Measurements from ENCODE around the gene DAB2IP.

The DAB2IP gene

DNA sequence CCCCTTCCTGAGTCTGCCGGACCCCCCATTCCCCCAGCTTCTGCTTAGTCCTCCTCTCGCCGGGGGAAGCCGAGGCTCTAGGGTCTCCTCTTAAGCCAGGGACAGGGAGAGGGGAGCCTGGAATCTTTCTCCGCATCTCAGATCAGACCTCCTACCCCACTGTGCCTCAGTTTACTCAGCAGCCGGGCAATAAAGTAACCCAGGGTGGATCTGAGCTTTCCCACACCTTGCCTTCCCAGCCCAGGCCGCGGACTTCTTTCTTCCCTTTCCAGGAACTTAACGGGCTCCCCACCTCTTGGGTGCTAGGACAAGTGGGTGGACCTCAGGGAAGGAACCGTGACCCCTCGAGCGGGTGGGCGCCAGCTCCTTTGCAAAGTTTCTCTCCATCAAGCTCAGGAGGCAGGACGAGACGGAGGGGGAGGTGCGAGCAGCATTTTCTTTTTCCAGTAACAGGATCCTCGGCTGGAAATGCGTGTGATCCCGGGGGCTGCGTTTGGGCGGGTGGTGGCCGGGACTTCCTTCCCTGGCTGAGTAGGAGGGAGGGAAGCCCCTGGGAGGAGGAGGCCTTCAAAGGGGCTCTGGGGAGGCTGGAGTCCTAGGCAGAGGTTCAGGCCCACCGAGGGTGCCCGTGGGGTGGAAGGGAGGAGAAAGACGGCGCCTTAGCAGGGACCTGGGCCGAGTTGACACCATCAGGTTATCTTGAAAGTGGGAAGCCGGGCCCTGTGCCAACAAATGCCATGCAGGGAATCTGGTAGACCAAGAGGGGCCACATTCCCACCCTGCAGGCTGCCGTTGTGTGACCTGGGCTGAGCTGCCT, 795 bp downstream of the DAB2IP start:
- no peaks in the 10 kb centered on the region for H3K9me3 ChIP-seq (ENCODE audit: control insufficient read depth, insufficient read depth, low read length)
- WGBS (ENCODE audit: insufficient coverage, insufficient read length) = no CpG with 5 or more reads among the region's 29 CpGs

DNA sequence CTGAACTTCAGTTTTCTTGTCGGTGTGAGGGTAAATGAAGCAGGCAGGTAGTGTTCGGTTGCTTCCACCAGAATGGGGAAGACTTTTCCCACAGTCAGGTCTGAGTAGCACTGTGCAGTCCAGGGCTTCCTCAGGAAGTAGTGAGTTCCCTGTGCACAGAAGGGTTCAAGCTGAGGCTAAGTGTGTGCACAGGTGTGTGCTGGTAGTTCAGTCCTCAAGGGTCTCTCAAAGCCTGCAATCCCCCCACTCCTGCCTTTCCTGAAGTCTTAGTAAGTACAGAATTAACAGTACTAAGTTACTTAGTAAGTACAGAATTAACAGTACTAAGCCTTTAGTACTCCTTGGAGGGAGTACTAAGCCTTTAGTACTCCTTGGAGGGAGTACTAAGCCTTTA, 1.4 kb downstream of the DAB2IP start:
- Histone ChIP-seq H3K4me1 (ENCODE audit: control insufficient read depth, insufficient read depth, low read length) (peaks cover 17% of the 10 kb centered on the region), H3K4me3 (ENCODE audit: low read length) (no peak overlapping the region)

More for the DNA sequence above, 795 bp downstream of the DAB2IP start:
- Histone ChIP-seq H3K36me3 (ENCODE audit: control insufficient read depth, insufficient read depth, low read length) (no peaks in the 10 kb centered on the region), H3K4me1 (ENCODE audit: control insufficient read depth, insufficient read depth, low read length) (peaks cover 17% of the 10 kb centered on the region), H3K4me3 (ENCODE audit: low read length) (peak overlapping the region; percentile 52; the same call in 1 of the 2 replicates), H3K27me3 (ENCODE audit: control insufficient read depth, insufficient read depth, low read length) (no peaks in the 10 kb centered on the region), H3K27ac (ENCODE audit: low read length) (no peak overlapping the region)
- no peak for DNase-seq (ENCODE audit: low read depth, low spot score)

DNA sequence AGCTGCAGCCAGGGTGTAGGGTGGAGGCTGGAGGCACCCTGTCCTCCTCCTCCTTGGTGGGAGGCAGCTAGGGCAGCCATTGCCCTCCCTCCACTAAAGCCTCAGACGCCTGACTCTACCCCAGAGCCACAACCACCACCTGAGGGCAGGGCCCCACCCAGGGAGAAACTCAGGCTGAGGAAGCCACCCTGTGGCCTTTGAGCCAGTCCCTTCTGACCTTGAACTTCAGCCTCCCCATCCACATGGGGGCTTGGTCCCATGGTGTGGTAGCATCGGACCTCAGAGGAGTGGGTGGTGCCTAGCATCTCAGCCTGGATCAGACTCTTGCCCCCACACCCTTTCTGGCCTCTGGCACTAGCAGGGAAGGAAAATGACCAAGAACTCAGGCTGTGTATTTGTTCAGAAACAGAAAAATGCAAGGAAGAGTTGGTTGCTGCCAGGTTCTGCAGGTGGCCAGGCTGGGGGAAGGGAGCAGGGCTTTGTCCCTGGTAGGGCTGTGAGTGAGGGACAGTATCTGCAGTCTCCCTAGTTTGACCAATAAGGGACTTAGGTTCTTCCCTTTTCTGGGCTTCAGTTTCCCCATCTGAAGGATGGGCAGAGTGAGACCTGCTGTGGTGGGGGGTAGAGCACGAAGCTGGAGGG, 3.2 kb downstream of the DAB2IP start:
- Histone ChIP-seq H3K27ac (ENCODE audit: low read length) (no peak overlapping the region), H3K27me3 (ENCODE audit: control insufficient read depth, insufficient read depth, low read length) (no peaks in the 10 kb centered on the region), H3K4me1 (ENCODE audit: control insufficient read depth, insufficient read depth, low read length) (peaks cover 7% of the 10 kb centered on the region), H3K4me3 (ENCODE audit: low read length) (no peak overlapping the region), H3K9me3 (ENCODE audit: control insufficient read depth, insufficient read depth, low read length) (no peaks in the 10 kb centered on the region), H3K36me3 (ENCODE audit: control insufficient read depth, insufficient read depth, low read length) (no peaks in the 10 kb centered on the region)
- WGBS (ENCODE audit: insufficient coverage, insufficient read length) = no CpG with 5 or more reads among the region's 3 CpGs
- no peak for DNase-seq (ENCODE audit: low read depth, low spot score)

More for the DNA sequence above, 1.4 kb downstream of the DAB2IP start:
- DNase-seq (ENCODE audit: low read depth, low spot score) = no peak
- no CpG with 5 or more reads among the region's 2 CpGs for WGBS (ENCODE audit: insufficient coverage, insufficient read length)
- no peaks in the 10 kb centered on the region for H3K9me3 ChIP-seq (ENCODE audit: control insufficient read depth, insufficient read depth, low read length)
- no peaks in the 10 kb centered on the region for H3K27me3 ChIP-seq (ENCODE audit: control insufficient read depth, insufficient read depth, low read length)
- H3K27ac ChIP-seq (ENCODE audit: low read length) = no peak overlapping the region
- H3K36me3 ChIP-seq (ENCODE audit: control insufficient read depth, insufficient read depth, low read length) = no peaks in the 10 kb centered on the region

DNA sequence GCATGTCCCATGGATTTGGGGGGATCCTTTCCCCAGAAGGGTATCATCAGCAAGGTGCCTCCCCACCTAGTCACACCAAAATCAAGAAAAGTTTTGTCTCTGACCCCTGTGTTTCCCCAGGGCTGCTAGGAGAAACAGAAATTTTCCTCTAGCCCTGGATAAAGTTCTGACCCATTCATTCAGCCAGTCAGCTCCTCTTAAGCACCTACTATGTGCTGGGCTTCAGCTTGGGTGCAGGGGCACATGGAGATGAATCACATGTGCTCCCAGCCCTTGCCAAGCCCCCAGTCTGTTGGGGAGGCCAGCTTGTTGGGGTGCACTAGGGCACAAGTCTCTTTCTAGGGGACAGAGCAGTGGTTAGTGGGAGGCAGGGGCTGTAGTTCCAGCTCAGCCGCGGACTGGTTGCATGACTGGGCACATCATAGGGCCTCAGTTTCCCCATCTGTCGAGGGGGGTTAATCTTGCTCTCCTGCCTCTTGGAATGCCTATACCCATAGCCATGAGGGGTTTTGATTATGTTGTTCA, 3.9 kb downstream of the DAB2IP start:
- no CpG with 5 or more reads among the region's 3 CpGs for WGBS (ENCODE audit: insufficient coverage, insufficient read length)
- Histone ChIP-seq H3K36me3 (ENCODE audit: control insufficient read depth, insufficient read depth, low read length) (no peaks in the 10 kb centered on the region), H3K27ac (ENCODE audit: low read length) (no peak overlapping the region), H3K4me1 (ENCODE audit: control insufficient read depth, insufficient read depth, low read length) (peaks cover 6% of the 10 kb centered on the region), H3K9me3 (ENCODE audit: control insufficient read depth, insufficient read depth, low read length) (no peaks in the 10 kb centered on the region), H3K4me3 (ENCODE audit: low read length) (no peak overlapping the region), H3K27me3 (ENCODE audit: control insufficient read depth, insufficient read depth, low read length) (no peaks in the 10 kb centered on the region)
- no peak for DNase-seq (ENCODE audit: low read depth, low spot score)

DNA sequence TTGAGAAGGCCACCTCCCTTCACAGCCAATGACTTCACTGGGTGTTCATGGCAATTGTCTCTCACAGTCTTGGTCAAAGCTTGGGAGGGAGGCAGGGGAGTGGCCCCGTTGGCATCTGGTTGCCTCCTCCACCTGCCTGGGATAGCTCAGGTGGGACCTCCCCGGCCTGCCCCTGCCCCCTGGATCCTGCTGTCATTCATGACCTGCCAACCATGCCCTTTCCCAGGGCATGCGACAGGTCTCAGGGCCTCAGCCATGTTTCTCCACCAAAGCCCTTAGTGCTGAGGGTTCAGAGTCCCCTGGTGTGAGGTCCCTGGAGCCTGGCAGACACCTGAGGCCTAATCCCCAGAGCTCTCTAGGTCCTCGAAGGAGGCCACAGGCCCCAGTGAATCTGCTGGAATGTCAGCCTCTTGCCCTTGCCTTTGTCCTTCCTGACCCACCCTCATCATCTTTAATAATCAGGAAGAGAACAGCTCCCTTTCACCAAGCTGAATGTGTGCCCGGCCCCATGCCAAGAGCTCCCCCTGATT, 5.6 kb downstream of the DAB2IP start:
- no CpG with 5 or more reads among the region's 5 CpGs for WGBS (ENCODE audit: insufficient coverage, insufficient read length)
- Histone ChIP-seq H3K4me1 (ENCODE audit: control insufficient read depth, insufficient read depth, low read length) (peaks cover 5% of the 10 kb centered on the region), H3K36me3 (ENCODE audit: control insufficient read depth, insufficient read depth, low read length) (no peaks in the 10 kb centered on the region), H3K27me3 (ENCODE audit: control insufficient read depth, insufficient read depth, low read length) (no peaks in the 10 kb centered on the region), H3K9me3 (ENCODE audit: control insufficient read depth, insufficient read depth, low read length) (no peaks in the 10 kb centered on the region), H3K4me3 (ENCODE audit: low read length) (no peak overlapping the region), H3K27ac (ENCODE audit: low read length) (no peak overlapping the region)
- DNase-seq (ENCODE audit: low read depth, low spot score) = no peak

DNA sequence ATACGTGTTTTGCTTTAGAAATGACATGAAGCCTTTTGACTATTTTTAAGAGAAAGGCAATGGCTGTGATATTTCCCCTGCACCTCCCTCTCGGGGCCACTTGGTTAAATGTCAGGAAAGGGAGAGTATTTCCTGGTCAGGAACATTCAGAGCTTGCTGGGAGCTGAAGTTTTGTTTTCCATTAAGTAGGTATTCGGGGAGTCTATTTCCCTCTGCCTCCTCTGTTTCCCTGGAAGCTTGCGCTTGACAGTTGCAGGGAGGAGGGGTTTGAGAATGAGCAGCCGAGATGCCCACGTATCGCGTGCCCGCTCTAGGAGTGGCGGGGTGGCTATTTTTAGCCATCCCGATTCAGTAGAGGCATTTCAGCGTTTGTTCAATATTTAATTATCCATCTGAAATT, 6.7 kb downstream of the DAB2IP start:
- Histone ChIP-seq H3K9me3 (ENCODE audit: control insufficient read depth, insufficient read depth, low read length) (no peaks in the 10 kb centered on the region), H3K36me3 (ENCODE audit: control insufficient read depth, insufficient read depth, low read length) (no peaks in the 10 kb centered on the region), H3K4me3 (ENCODE audit: low read length) (no peak overlapping the region), H3K27me3 (ENCODE audit: control insufficient read depth, insufficient read depth, low read length) (no peaks in the 10 kb centered on the region), H3K27ac (ENCODE audit: low read length) (no peak overlapping the region), H3K4me1 (ENCODE audit: control insufficient read depth, insufficient read depth, low read length) (peaks cover 2% of the 10 kb centered on the region; the same call in 1 of the 2 replicates)
- no peak for DNase-seq (ENCODE audit: low read depth, low spot score)
- no CpG with 5 or more reads among the region's 12 CpGs for WGBS (ENCODE audit: insufficient coverage, insufficient read length)

DNA sequence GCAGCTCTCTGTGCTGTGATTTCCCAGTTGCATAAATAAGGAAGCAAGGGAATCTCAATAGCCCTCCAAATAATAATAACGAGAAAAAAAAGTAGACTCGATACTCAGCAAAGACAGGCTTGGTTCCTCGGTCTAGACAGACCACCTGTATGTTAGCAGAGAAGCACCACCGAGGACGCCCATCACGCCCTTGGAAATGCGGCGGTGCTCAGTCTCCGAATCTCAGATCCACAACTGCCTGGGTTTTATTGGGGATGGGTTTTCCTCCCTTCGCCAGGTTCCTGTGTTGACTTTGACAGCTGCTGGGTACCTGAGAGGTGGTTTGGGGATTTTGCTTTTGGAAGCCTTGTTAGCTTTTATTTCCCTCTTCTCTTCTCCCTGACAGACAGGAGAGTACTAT, 7.2 kb downstream of the DAB2IP start:
- H3K4me1 ChIP-seq (ENCODE audit: control insufficient read depth, insufficient read depth, low read length) = peaks cover 4% of the 10 kb centered on the region
- no peak for DNase-seq (ENCODE audit: low read depth, low spot score)
- WGBS (ENCODE audit: insufficient coverage, insufficient read length) = no CpG with 5 or more reads among the region's 10 CpGs
- no peak overlapping the region for H3K27ac ChIP-seq (ENCODE audit: low read length)
- no peak overlapping the region for H3K4me3 ChIP-seq (ENCODE audit: low read length)
- no peaks in the 10 kb centered on the region for H3K27me3 ChIP-seq (ENCODE audit: control insufficient read depth, insufficient read depth, low read length)
- H3K9me3 ChIP-seq (ENCODE audit: control insufficient read depth, insufficient read depth, low read length) = no peaks in the 10 kb centered on the region
- H3K36me3 ChIP-seq (ENCODE audit: control insufficient read depth, insufficient read depth, low read length) = no peaks in the 10 kb centered on the region

DNA sequence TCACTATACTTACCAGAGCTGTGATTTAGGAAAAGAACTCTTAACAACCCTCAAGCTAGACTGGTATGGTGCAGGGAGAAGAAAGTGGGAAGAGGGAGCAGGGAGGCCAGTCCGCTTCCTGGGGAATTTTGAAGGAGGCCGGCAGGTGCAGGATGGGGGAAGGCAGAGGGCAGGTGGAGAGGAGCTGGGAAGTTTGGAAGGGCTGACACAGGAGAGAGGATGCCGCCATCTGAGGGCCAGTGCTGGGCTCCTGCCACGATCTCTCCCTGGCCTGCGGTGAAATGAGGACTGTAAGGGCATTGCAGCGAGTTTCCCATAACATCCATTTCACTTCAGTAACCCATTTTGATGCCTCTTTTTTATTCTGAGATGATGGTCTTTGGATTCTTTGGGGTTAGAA, 8.9 kb downstream of the DAB2IP start:
- H3K9me3 ChIP-seq (ENCODE audit: control insufficient read depth, insufficient read depth, low read length) = no peaks in the 10 kb centered on the region
- no peak overlapping the region for H3K27ac ChIP-seq (ENCODE audit: low read length)
- H3K4me1 ChIP-seq (ENCODE audit: control insufficient read depth, insufficient read depth, low read length) = peaks cover 2% of the 10 kb centered on the region; the same call in 1 of the 2 replicates
- no peaks in the 10 kb centered on the region for H3K36me3 ChIP-seq (ENCODE audit: control insufficient read depth, insufficient read depth, low read length)
- no CpG with 5 or more reads among the region's 6 CpGs for WGBS (ENCODE audit: insufficient coverage, insufficient read length)
- DNase-seq (ENCODE audit: low read depth, low spot score) = no peak
- no peak overlapping the region for H3K4me3 ChIP-seq (ENCODE audit: low read length)
- no peaks in the 10 kb centered on the region for H3K27me3 ChIP-seq (ENCODE audit: control insufficient read depth, insufficient read depth, low read length)

DNA sequence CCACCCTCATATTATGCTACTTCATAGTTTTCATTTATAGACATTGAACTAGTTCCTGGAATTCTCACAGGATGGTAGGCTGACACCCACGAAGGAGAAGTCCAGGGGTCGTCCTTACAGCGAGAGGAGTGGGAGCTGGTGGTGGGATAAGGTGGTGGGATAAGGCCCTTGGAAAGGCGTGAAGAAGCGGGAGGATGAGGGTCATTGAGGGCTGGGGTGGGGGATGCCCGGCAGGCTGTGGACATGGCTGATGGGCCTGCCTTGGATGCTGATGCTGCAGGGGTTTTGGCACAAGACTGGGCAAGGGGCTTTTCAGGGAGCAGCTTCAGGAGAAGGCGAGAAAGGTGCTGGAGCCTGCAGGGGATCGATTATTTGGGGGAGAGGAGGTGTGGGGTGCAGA, 9.4 kb downstream of the DAB2IP start:
- no peaks in the 10 kb centered on the region for H3K36me3 ChIP-seq (ENCODE audit: control insufficient read depth, insufficient read depth, low read length)
- DNase-seq (ENCODE audit: low read depth, low spot score) = no peak
- no CpG with 5 or more reads among the region's 8 CpGs for WGBS (ENCODE audit: insufficient coverage, insufficient read length)
- no peak overlapping the region for H3K4me3 ChIP-seq (ENCODE audit: low read length)
- no peaks in the 10 kb centered on the region for H3K9me3 ChIP-seq (ENCODE audit: control insufficient read depth, insufficient read depth, low read length)
- H3K27me3 ChIP-seq (ENCODE audit: control insufficient read depth, insufficient read depth, low read length) = no peaks in the 10 kb centered on the region
- H3K4me1 ChIP-seq (ENCODE audit: control insufficient read depth, insufficient read depth, low read length) = peaks cover 2% of the 10 kb centered on the region; the same call in 1 of the 2 replicates
- no peak overlapping the region for H3K27ac ChIP-seq (ENCODE audit: low read length)

DNA sequence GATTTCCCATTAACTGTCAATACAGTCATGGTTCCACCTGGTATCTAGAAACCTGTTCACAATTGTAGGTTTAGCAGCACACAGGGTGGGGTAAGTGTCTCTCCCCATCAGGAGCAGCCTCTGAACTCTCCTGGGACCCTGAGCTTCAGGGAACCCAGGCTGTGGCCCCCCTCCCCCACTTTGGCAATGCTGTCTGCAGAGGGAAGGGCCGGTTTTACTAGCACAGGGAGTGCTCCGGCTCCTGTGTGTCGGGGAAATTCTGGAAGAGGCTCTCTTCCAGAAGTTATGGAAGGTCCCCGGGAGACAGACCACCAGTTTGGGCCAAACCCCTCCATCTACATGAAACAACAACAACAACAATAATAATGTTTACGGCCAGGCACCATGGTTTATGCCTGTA, 9.9 kb downstream of the DAB2IP start:
- Histone ChIP-seq H3K9me3 (ENCODE audit: control insufficient read depth, insufficient read depth, low read length) (no peaks in the 10 kb centered on the region), H3K27ac (ENCODE audit: low read length) (no peak overlapping the region), H3K36me3 (ENCODE audit: control insufficient read depth, insufficient read depth, low read length) (no peaks in the 10 kb centered on the region), H3K4me3 (ENCODE audit: low read length) (no peak overlapping the region), H3K27me3 (ENCODE audit: control insufficient read depth, insufficient read depth, low read length) (no peaks in the 10 kb centered on the region), H3K4me1 (ENCODE audit: control insufficient read depth, insufficient read depth, low read length) (peaks cover 2% of the 10 kb centered on the region; the same call in 1 of the 2 replicates)
- WGBS (ENCODE audit: insufficient coverage, insufficient read length) = no CpG with 5 or more reads among the region's 5 CpGs
- no peak for DNase-seq (ENCODE audit: low read depth, low spot score)
